Mammary epithelial cell (primary cell): Measurements from ENCODE around the gene ADGRL3.

Experiments used
- CTCF ChIP-seq, 2 donors: IDR thresholded peaks in 1 of 2; conservative IDR thresholded peaks in 1 of 2; 2 replicates each; pipeline ENCODE4 v1.5.1; 2011 to 2012; ENCODE audit warnings: inconsistent platforms in 2 of 2, low read length in 2 of 2, mild to moderate bottlenecking in 2 of 2, control low read depth in 1 of 2, low read depth in 1 of 2; ENCODE audit not compliant: insufficient read depth in 1 of 2; ENCODE audit errors: extremely low read depth in 1 of 2
- EZH2 ChIP-seq: IDR thresholded peaks from 2 replicates; pipeline ENCODE4 v1.6.1; 2012; ENCODE audit warnings: low read length, inconsistent platforms, borderline replicate concordance

- TF ChIP-seq CTCF (conservative IDR thresholded peaks at IDR 0.05 in 1 of 2, IDR thresholded peaks at IDR 0.05 in 1 of 2; ENCODE audit: extremely low read depth in 1 of 2, insufficient read depth in 1 of 2, low read depth in 1 of 2, low read length in 2 of 2), result no peak
- TF ChIP-seq EZH2, result no peak
Measured at GRCh38 chr4:61182915-61183314, 17.2 kb upstream of the ADGRL3 start.
